ENCODE results near the gene CHID1.

Gene CHID1

DNA sequence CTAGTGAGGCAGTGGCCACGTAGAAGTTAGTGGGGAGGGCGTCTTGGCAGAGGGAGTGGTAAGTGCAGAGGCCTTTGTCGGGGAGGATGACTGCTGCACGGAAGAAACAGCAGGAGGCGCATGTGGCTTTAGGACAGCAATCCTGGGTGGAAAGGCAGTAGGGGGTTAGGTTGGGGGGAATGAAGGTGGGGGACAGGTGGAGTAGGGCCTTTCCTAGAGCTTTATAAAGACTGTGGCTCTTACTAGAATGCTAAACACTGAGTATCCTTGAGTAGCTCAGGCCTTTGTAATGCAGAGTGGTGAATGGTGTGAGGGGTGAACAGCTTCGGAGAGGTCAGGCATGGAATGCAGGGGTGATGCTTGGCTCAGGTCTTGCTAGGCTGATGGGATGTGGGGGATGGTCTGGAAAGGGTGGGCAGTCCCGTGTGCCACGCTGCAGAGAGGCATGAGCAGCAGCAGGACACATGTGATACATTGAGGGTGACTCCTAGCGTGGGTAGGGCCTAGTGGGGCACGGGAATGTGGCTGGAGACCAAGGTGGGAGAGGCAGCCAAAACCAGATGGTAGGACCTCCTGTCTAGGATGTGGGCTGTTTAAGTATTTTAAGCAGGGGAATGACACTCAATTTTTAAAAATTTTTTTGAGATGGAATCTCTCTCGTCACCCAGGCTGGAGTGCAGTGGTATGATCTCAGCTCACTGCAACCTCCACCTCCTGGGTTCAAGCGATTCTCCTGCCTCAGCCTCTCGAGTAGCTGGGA is 34.3 kb upstream of the CHID1 start:
- TF ChIP-seq, protein P1, sequence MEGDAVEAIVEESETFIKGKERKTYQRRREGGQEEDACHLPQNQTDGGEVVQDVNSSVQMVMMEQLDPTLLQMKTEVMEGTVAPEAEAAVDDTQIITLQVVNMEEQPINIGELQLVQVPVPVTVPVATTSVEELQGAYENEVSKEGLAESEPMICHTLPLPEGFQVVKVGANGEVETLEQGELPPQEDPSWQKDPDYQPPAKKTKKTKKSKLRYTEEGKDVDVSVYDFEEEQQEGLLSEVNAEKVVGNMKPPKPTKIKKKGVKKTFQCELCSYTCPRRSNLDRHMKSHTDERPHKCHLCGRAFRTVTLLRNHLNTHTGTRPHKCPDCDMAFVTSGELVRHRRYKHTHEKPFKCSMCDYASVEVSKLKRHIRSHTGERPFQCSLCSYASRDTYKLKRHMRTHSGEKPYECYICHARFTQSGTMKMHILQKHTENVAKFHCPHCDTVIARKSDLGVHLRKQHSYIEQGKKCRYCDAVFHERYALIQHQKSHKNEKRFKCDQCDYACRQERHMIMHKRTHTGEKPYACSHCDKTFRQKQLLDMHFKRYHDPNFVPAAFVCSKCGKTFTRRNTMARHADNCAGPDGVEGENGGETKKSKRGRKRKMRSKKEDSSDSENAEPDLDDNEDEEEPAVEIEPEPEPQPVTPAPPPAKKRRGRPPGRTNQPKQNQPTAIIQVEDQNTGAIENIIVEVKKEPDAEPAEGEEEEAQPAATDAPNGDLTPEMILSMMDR (IDR thresholded peaks at IDR 0.05; ENCODE audit: control insufficient read depth, extremely low read depth, insufficient read depth) = no peak
- H3K4me3 ChIP-seq (ENCODE audit: low read depth, low read length) = no peak overlapping the region
- DNase-seq (ENCODE audit: low read depth) = no peak

DNA sequence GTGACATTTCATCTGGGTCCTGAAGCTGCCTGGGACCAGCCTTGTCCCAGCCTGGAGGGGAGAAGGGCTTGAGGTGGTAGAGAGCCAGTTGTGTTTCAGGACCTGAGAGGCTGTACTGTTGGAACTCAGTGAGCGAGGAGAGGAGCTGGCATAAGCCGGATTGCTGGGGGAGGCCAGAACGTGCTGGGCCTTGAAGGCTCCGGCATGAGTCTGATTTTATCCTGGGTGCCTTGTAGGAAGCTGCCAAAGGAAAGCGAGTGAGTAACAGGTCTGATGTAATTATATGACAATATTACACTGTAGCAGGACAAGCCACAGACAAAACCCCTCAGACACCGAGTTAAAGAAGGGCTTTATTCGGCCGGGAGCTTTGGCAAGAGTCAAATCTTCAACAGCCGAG is 32.2 kb upstream of the CHID1 start:
- TF ChIP-seq, protein P1 (IDR thresholded peaks at IDR 0.05; ENCODE audit: control insufficient read depth, extremely low read depth, insufficient read depth) = no peak
- DNase-seq (ENCODE audit: low read depth) = no peak
- H3K4me3 ChIP-seq (ENCODE audit: low read depth, low read length) = no peak overlapping the region

DNA sequence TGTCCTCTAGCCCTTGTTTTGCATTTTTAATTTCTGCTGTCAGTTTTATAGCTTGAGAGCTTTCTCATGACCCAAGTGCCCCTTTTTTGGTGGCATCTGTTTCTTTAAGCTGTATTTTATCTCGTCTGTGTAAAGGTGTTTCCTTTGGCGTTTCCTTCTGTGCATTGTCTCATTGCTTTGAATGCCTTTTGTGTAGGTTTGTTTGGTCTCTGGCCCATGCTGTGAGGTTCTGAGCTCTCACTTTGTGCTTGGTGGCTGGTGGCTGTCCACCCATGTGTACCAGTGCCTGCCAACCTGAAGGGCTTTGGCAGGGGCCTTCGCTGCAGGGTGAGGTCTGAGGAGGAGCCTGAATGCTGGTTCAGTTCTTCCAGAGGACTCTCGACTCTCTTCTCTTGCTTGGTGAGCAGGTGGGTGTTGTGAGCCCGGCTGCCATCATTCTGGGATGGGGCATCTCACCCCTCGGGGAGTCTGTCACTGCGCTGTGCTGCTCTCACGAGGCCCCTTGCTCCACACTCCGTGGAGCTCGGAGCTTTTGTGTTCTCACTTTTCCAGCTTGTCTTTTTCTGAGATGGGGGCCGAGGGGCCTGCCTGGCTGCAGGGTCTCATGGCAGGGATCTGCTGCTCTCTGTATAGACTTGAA is 30.0 kb upstream of the CHID1 start:
- no peak for DNase-seq (ENCODE audit: low read depth)
- no peak overlapping the region for H3K4me3 ChIP-seq (ENCODE audit: low read depth, low read length)
- TF ChIP-seq, protein P1 (IDR thresholded peaks at IDR 0.05; ENCODE audit: control insufficient read depth, extremely low read depth, insufficient read depth) = no peak

DNA sequence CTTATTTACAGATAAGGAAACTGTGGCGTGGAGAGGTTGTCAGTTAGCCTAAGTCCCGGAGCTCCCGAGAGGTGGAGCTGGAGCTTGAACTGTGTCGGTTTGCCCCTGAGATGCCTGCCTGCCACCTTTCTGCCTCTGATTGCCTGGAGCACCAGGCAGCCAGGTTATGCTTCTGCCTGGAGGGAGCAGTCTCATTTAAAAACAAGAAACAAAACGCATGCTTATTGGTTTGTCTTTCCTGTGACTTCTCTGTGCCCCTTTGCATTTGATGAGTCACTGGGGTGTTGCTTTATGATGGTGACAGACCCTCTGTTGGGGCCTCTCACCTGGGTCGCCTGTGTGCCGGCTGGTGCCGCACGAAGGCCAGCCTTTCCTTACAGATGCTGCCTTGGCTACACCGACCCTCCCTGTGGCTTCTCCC is 27.2 kb upstream of the CHID1 start:
- no peak overlapping the region for H3K4me3 ChIP-seq (ENCODE audit: low read depth, low read length)
- TF ChIP-seq, protein P1 (IDR thresholded peaks at IDR 0.05; ENCODE audit: control insufficient read depth, extremely low read depth, insufficient read depth) = no peak
- DNase-seq (ENCODE audit: low read depth) = no peak

DNA sequence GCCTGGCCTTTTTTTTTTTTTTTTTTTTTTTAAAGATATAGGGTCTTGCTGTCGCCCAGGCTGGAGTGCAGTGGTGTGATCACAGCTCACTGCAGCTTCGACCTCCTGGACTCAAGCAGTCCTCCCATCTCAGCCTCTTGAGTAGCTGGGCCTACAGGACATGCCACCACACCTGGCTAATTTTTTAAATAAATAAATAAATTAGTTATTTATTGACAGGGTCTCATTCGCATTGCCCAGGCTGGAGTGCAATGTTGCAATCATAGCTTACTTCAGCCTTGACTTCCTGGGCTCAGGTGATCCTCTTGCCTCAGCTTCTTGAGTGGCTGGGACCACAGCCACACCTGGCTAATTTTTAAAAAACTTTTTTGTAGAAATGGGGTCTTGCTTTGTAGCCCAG is 25.6 kb upstream of the CHID1 start:
- no peak for DNase-seq (ENCODE audit: low read depth)
- TF ChIP-seq, protein P1 (IDR thresholded peaks at IDR 0.05; ENCODE audit: control insufficient read depth, extremely low read depth, insufficient read depth) = no peak
- no peak overlapping the region for H3K4me3 ChIP-seq (ENCODE audit: low read depth, low read length)

DNA sequence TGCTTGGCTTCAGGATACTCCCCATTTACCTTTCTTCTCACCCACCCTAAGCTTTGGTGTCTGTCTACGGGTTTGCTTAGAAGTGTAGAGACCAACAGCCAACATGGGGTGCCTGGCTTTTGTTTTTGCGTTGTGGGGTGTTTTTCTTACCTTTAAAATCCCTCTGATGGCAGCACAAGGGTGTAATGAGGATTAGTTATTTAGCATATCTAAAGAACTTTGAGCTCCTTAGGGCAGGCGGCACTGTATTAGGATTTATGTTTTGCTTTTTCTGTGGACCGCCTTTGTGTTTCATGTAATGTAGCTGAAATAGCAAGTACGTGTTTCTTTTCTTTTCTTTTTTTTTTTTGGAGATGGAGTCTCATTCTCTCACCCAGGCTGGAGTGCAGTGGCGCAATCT is 23.9 kb upstream of the CHID1 start:
- TF ChIP-seq, protein P1 (IDR thresholded peaks at IDR 0.05; ENCODE audit: control insufficient read depth, extremely low read depth, insufficient read depth) = no peak
- no peak overlapping the region for H3K4me3 ChIP-seq (ENCODE audit: low read depth, low read length)
- no peak for DNase-seq (ENCODE audit: low read depth)

Data from LNCaP clone FGC (cell line).